ENCODE results near the gene SP100.
"Not testable (repeated sequence)": the region's sequence is repeated elsewhere in the genome, so short reads cannot be mapped to it uniquely, and the experiment has no call there.

SP100 gene

DNA sequence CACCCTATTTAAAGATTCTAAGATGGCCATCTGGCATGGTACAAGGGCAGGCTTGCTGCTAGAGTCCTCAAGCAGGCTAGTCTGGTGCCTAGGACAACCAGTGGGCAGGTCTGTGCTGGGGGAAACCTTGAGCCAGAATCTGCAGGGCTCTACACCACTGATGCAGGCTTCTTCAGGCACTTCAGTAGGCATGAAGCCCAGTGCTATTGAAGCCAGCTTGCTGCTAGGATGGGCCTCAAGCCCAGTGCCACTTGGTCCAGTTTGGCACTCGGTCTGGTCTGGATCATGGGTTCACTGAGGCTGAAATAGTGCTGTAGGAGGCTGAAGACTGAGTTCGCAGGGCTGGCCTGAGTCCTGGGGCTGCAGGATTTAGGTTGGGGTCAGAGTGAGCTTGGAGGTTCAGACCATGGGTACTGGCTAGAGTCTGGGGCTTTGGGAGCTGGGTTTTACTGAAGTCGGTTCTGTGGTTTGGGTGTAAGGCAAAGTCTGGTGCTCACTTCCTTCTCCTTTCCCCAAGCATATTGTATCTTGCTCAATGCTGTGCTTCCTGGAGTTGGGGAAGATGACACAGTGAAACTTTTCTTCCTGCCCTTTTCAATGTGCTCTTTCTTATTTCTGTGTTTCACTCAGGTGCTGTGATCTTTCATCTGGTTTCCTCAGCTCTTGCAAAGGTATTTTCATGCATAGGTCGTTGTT is 41.2 kb downstream of the SP100 start:
- no peak for DNase-seq (ENCODE audit: extremely low read depth in 1 of 2, low read depth in 1 of 2)

DNA sequence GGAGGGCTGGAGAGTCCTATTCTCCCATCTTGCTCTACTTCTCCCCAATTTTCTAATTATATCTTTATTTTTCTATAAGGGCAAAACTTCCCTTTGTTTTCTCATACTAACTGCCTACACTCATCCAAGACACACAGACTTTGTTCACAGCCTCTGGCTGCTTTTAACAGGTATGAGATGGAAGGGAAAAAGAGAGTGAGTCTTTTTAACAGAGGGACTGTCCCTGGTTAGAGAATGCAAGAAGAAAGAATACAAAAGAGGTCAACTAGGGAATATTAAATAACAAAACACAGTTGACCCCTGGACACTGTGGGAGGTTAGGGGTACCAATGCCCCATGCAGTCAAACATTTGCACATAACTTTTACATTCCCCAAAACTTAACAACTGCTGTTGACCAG is 41.8 kb downstream of the SP100 start:
- no peak for DNase-seq (ENCODE audit: extremely low read depth in 1 of 2, low read depth in 1 of 2)

DNA sequence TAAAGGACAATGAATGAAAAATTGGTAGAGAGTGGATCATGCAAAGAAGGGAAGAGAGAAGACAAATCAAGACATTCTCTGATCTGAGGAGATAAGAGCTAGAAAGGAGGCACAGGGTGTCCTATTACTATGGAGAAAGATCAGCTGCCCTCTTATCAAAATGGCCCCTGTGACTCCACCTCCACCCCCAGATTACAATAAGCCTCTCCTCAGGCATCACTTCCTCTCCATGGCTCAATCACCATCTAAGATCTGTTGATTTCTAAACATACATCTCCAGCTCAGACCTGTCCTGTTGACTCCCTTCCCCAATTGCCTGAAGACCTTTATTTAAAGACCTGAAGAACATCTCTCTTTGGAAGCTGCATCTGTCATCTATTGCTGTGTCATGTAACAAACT is 43.2 kb downstream of the SP100 start:
- DNase-seq (ENCODE audit: extremely low read depth in 1 of 2, low read depth in 1 of 2): no peak

DNA sequence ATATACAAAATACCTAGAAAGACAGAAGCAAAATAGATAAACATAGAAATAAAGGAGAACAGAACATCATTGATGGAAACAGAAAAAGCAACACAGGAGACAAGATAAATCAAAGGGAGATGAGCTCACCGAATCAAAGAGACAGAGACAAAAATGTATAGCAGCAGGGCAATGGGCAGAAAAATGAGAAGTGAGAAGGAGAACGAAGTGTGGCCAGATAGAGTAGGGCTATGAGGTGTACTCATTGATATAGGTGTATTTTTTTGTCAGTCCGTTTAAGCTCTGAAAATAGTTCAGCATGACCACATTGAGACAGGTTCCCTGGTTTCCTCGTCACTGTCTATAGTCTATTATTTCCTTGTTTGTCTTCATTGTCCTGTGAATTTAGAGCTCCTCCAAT is 55.1 kb downstream of the SP100 start:
- DNase-seq (ENCODE audit: extremely low read depth in 1 of 2, low read depth in 1 of 2): no peak

DNA sequence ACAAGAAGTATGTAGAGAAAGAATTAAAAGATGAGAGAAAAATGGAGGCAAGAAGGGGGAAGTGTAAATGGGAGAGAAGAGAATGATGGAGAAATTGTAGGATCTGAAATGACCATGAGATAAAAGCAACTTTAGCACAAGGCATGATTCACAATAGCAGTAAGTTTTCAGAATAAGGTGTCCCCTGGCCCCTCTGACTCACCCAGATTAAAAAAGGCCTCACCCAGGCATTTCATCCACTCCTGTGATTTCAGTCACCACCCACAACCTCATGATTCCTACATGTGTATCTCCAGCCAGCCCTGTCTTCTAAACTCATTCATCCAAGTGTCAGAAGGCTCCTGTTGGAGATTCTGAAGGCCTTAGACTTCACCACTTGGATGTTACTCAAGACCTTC is 56.6 kb downstream of the SP100 start:
- DNase-seq (ENCODE audit: extremely low read depth in 1 of 2, low read depth in 1 of 2): peak; percentile 16 to 64

DNA sequence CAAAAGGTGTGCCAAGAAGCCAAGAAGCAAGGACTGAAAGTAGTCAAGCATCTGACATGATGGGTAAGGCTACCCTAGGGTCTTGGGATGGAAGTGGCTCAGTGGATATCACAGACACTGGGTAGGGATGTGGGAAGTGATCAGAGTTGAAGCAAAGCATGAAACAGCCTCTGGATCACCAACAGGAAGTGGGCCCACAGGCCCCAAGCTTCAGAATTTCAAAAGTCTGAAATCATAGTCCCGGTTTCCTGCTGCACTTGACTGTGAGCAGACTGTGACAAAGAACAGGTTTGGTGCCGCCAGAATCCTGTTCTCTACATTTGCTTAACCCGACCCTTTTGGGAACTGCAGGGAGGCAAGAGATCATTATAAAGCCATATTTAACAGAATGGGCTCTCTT is 57.4 kb downstream of the SP100 start:
- no peak for DNase-seq (ENCODE audit: extremely low read depth in 1 of 2, low read depth in 1 of 2)

DNA sequence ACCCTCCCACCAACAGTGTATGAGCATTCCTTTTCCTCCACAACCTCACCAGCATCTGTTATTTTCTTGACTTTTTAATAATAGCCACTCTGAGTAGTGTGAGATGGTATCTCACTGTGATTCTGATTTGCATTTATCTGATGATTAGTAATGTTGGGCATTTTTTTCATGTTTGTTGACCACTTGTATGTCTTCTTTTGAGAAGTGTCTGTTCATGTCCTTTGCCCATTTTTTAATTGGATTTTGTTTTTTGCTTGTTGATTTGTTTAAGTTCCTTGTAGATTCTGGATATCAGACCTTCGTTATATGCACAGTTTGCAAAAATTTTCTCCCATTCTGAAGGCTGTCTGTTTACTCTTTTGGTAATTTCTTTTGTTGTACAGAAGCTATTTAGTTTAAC is 59.1 kb downstream of the SP100 start:
- no peak for DNase-seq (ENCODE audit: extremely low read depth in 1 of 2, low read depth in 1 of 2)

DNA sequence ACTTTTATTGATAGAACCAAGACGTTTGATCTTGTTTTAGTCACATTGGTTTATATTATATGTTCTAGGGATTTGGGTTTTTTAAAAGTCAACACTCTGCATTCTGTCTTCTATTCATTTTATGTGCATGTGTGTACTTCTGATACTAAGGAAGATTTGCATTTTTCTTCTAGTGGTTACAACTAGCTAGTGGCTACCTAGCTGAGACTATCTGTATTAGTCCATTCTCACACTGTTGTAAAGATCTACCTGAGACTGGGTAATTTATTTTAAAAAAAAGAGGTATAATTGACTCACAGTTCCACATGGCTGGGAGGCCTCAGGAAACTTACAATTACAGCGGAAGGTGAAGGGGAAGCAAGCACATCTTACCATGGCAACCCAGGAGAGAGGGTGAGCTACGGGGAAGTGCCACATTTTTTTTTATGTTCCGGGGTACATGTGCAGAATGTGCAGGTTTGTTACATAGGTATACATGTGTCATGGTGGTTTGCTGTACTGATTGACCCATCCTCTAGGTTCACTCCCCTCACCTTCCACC is 69.9 kb downstream of the SP100 start:
- DNase-seq (ENCODE audit: extremely low read depth in 1 of 2, low read depth in 1 of 2): no peak

DNA sequence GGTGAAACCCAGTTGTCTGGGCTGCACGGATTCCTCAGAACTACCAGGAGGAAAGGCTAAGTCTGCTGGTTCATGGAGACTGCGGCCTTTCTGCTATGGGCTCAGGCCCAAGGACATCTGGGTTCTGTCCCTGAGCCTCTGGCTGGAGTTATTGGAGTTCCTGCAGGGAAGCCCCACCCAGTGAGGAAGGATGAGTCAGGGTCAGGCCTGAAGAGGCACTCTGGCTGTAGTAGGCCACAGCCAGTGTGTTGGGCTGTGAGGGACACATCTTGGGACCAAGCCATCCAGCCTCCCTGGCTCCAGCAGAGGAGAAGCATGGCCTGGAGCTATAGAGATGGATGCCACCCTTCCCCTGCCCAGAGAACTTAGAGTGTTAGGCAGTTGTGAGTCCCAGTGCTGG is 75.2 kb downstream of the SP100 start:
- not testable (repeated sequence) for DNase-seq (ENCODE audit: extremely low read depth in 1 of 2, low read depth in 1 of 2)

DNA sequence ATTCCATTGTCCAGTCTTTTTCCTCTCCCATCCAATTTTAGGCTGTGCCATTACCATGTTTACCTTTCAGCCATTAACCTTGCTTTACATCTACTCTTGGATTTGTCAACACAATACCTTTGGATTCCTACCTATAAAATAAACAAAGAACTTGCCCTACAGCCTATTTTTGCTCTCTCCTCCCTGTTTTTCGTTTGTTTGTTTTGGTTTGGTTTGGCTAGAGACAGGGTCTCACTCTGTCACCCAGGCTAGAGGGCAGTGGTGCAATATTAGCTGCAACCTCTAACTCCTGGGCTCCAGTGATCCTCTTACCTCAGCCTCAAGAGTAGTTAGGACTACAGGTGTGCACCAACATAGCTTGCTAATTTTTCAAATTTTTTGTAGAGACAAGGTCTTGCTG is 76.1 kb downstream of the SP100 start:
- no peak for DNase-seq (ENCODE audit: extremely low read depth in 1 of 2, low read depth in 1 of 2)

DNA sequence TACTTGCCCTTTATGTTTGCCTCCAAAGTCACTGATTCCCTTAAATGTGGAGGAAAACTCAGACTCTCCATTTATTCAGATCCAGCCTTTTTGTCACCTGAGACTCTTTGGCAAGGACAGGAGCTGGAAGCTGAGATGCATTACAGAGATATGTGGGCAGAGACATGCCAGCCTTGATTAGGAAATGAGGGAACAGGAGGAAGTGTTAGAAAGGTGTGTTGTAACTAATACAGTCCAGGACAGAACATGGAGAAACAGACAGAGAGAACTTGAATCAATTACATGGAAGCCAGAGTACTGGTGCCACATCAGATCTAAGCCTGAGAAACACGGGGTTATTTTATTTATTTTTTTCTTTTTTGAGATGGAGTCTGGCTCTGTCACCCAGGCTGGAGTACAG is 79.0 kb downstream of the SP100 start:
- DNase-seq (ENCODE audit: extremely low read depth in 1 of 2, low read depth in 1 of 2): no peak

DNA sequence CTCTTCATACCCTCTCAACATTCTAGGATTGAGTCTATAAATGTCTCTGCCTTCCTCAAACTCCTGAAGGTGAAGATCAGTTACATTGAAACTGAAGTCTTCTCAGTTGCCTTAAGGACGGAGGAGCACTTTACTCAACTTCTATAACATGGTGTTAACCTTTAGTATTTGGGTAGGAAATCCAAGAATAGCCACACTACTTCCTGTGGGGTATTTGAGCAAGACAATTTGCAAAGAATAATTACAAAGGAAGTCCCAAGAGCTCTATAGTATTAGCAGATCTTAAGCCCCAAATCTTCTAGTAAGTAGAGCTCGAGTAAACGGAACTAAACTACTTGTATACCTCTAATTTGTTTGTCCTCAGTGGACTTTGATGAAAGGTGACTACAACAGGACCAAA is 80.9 kb downstream of the SP100 start:
- DNase-seq (ENCODE audit: extremely low read depth in 1 of 2, low read depth in 1 of 2): no peak

DNA sequence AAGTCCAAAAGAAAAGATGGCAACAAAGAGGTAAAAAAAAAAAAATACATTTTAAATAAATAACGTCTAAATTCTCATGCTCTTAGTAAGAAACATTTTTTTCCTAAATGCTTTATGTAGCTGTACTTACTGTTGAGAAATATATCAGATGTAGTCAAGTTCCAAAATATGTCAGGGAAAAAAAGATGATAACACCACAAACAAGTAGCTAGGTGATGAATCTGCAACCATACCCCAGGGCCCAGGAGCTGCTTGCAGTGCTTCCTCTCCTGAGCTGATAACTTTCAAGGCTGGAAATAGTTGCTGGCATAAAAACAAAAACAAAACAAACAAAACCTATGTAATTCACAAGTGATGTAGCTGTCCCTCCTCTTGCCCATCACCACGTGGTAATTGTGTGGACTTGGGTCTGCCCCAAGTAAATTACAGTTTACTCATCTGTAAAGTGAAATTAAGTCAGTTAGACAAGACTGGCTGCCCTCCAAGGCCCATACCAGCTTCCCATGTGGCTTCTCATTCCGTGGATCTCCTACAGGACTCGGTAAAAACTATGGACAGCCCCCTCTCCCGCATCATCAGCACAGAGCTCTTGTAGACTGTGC is 82.6 kb downstream of the SP100 start:
- no peak for DNase-seq (ENCODE audit: extremely low read depth in 1 of 2, low read depth in 1 of 2)

DNA sequence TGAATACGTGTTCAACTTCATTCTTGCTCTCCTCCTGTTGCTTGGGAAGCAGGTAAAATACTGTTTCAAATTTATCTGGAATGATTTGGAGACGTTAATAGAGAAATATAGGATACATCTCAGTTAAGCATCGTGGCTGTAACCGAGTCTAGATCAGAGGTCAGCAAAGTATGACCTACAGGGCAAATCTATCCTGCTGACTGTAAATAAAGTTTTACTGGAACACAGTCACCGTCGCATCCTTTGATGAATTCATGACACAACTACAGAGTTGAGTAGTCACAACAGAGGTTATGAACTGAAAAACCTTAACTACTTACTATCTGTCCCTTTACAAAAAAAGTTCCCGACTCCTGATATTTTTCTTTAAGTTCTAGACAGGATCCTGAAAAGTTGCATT is 86.6 kb downstream of the SP100 start:
- DNase-seq (ENCODE audit: extremely low read depth in 1 of 2, low read depth in 1 of 2): no peak

DNA sequence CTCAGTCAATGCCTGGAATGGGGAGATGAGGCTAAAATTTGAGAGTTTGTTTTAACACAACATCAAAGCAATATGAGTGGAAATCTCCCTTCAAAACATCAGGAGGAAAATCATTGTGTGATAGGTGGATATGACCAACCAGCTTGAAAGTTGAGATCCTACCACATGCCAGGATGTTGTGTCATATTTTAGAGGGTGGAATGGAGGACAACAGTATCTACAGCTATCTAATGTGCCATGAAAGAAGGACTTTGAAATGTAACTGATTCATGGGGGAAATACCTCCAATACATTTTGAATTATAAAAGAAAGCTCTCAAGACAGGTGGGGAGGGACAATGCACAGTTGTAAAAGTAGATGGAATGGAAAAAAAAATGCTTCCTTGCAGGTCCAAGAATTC is 87.8 kb downstream of the SP100 start:
- no peak for DNase-seq (ENCODE audit: extremely low read depth in 1 of 2, low read depth in 1 of 2)

DNA sequence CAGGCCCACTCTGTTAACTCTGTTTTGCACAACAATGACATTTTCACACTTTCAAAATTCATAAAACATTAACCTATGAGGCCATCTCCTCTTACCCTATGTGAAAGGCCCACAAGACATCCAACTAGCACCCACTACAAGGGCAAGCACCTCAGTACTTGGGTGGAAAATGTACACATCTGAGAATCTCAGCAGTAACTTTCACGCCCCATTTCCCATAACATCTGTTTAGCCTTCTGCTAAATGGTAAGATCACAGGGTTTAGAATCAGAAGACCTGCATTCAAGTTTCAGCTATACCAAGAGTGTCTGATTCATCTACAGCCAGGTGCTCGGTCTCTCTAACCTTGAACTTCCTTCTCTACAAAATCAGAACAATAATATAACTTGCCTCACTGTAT is 89.2 kb downstream of the SP100 start:
- DNase-seq (ENCODE audit: extremely low read depth in 1 of 2, low read depth in 1 of 2): no peak

DNA sequence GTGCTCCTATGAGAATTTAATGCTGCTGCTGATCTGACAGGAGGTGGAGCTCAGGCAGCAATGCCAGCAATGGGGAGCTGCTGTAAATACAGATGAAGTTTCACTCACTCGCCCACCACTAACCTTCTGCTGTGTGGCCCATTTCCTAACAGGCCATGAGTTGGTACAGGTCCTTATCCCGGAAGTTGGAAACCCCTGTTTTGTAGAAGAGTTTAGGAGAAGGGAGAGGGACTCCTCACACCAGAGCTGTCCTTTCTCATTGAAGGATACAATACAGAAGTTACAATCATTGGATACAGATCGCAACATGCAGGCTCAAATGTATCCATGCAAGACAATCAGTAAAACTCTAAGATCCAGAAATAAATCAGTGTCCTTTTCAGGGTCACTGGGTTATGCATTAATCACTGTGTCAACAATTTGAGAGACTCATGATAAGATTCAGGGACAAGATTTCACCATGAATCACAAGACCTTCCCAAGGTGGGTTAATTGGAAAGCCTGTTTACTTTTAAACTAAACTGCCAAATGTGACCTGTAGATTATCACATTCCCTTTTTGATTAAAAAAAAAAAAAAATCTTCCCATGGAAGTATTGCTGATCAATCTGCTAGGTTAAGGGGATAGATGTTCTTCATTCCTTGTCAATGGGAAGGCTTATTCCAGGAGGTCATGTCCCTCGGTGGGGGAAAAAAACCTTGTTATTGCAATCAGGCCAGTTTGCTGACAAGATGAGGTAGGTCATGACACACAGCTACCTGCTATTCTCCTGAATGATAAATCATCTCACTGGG is 97.2 kb downstream of the SP100 start:
- no peak for DNase-seq (ENCODE audit: extremely low read depth in 1 of 2, low read depth in 1 of 2)

DNA sequence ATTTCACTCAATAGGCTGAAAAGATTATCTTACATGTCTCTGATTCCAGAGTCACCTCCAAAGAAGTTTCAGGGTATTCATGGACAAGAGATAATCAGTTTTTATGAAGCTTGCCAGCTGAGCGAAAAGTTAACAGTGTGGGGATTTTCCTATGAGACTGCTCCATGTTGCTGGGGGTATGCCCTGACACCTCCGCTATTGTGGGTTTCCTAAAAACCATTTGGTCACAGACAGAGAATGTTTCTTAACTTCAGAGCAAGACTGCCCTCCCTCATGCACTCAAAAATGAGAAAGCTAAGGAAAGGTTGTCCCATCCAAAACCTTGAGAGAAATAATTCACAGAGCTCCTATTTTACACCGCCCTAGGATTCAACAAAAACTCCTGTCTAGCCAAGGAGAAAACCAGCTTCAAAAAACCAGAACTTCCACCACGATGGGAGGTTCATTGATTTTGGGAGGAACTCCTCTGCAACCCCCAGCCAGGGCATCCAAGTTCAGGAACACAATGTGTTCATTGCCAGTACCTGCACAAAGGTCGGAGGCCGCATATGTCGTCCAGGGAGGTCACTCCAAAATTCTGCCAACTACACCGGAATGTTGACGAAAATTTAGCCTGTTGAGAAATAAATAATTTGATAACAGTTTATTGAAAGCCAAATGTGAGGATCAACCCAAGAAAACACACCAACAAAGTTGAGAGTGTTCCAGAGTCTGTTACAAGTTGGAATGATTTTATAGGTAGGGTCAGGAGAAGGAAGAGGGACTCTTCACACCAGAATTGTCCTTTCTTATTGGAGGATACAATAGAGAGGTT is 104.3 kb downstream of the SP100 start:
- DNase-seq (ENCODE audit: extremely low read depth in 1 of 2, low read depth in 1 of 2): no peak

DNA sequence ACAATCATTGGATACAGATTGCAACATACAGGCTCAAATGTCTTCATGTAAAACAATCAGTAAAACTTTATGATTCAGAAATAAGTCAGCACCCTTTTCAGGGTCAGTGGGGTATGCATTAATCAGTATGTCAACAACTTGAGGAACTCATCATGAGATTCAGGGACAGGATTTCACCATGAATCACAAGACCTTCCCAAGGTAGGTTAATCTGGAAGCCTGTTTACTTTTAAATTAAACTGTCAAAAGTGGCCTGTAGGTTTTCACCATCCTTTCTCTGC is 104.8 kb downstream of the SP100 start:
- DNase-seq (ENCODE audit: extremely low read depth in 1 of 2, low read depth in 1 of 2): no peak

DNA sequence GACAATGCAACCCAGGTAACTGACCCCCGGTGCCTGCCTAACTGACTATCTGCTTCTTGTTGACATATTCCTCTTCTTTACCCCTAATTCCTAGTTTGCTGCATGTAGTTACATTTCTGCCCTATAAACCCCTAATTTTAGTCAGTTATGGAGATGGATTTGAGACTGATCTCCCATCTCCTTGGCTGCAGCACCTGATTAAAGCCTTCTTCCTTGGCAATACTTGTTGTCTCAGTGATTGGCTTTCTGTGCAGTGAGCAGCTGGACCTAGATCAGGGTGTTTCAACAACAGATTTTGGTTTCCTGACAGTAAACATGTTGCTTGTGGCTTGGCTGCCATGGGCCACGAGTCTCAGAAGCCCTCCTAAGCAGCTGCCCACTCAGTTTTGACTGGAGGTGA is 105.4 kb downstream of the SP100 start:
- DNase-seq (ENCODE audit: extremely low read depth in 1 of 2, low read depth in 1 of 2): no peak

DNA sequence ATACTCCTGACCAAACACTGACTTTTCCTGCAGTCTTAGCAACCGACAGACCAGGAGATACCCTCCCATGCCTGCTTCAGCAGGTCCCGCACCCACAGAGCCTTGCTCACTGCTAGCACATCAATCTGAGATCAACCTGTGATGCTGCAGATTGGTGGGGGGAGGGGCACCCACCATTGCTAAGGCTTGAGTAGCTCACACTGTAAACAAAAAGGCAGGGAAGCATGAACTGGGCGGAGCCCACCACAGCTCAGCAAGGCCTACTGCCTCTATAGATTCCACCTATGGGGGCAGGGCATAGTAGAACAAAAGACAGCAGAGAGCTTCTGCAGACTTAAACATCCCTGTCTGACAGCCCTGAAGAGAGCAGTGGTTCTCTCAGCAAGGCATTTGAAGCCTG is 109.7 kb downstream of the SP100 start:
- DNase-seq (ENCODE audit: extremely low read depth in 1 of 2, low read depth in 1 of 2): no peak

Measured in stimulated activated CD8-positive, alpha-beta memory T cell treated with anti-CD3 and anti-CD28 coated beads, Interleukin-7, amount 100 ng/mL, for 48 hours (primary cell).